Trophoblast cell (in vitro differentiated cells and primary cell): ENCODE measurements around the gene COL5A3.

Experiments used
- DNase-seq, 2 donors: peaks; one replicate each; pipeline ENCODE4 v3.0.0-alpha.2; 2016
- H2AFZ ChIP-seq: 2 replicates; pipeline ENCODE4 v1.6.1; 2013; ENCODE audit warnings: low read length, moderate library complexity, mild to moderate bottlenecking; ENCODE audit not compliant: insufficient read depth, poor library complexity
- H2AK5ac ChIP-seq: 2 replicates; pipeline ENCODE4 v1.6.1; 2013; ENCODE audit warnings: mild to moderate bottlenecking, low read length
- H2BK120ac ChIP-seq: 2 replicates; pipeline ENCODE4 v1.6.1; 2013; ENCODE audit warnings: low read length, mild to moderate bottlenecking, moderate library complexity; ENCODE audit not compliant: insufficient read depth, poor library complexity
- H2BK12ac ChIP-seq: 2 replicates; pipeline ENCODE4 v1.6.1; 2013; ENCODE audit warnings: mild to moderate bottlenecking, low read length, moderate library complexity
- H2BK5ac ChIP-seq: 2 replicates; pipeline ENCODE4 v1.6.1; 2013; ENCODE audit warnings: low read length, low read depth, moderate library complexity, mild to moderate bottlenecking; ENCODE audit not compliant: poor library complexity
- H3K14ac ChIP-seq: 2 replicates; pipeline ENCODE4 v1.6.1; 2013; ENCODE audit warnings: mild to moderate bottlenecking, low read length
- H3K18ac ChIP-seq: 2 replicates; pipeline ENCODE4 v1.6.1; 2013; ENCODE audit warnings: mild to moderate bottlenecking, low read length
- H3K23ac ChIP-seq: 2 replicates; pipeline ENCODE4 v1.6.1; 2013; ENCODE audit warnings: low read length
- H3K27ac ChIP-seq: 2 replicates; pipeline ENCODE4 v1.5.1; 2013; ENCODE audit warnings: low read depth, mild to moderate bottlenecking, inconsistent platforms, low read length, moderate library complexity
- H3K27me3 ChIP-seq: 2 replicates; pipeline ENCODE4 v1.6.1; 2013; ENCODE audit warnings: inconsistent platforms, mild to moderate bottlenecking, low read length, moderate library complexity; ENCODE audit not compliant: insufficient read depth
- H3K36me3 ChIP-seq, 2 experiments: 1 replicate in 1 of 2; 2 replicates in 1 of 2; pipeline ENCODE4 v1.6.1; 2013; ENCODE audit warnings: low read length in 2 of 2, mild to moderate bottlenecking in 2 of 2, moderate library complexity in 1 of 2; ENCODE audit not compliant: insufficient read depth in 2 of 2, control insufficient read depth in 1 of 2
- H3K4ac ChIP-seq: 2 replicates; pipeline ENCODE4 v1.6.1; 2013; ENCODE audit warnings: low read depth, mild to moderate bottlenecking, low read length, moderate library complexity
- H3K4me1 ChIP-seq, 2 experiments: 1 replicate in 1 of 2; 2 replicates in 1 of 2; pipeline ENCODE4 v1.6.1; 2013; ENCODE audit warnings: low read length in 2 of 2, mild to moderate bottlenecking in 2 of 2, moderate library complexity in 1 of 2; ENCODE audit not compliant: insufficient read depth in 2 of 2, control insufficient read depth in 1 of 2
- H3K4me2 ChIP-seq: 2 replicates; pipeline ENCODE4 v1.6.1; 2013; ENCODE audit warnings: inconsistent platforms, mild to moderate bottlenecking, low read length, moderate library complexity
- H3K4me3 ChIP-seq: 2 replicates; pipeline ENCODE4 v1.5.1; 2013; ENCODE audit warnings: mild to moderate bottlenecking, low read depth, low read length, inconsistent platforms
- H3K79me1 ChIP-seq: one replicate; pipeline ENCODE4 v1.6.1; 2013; ENCODE audit warnings: low read length
- H3K79me2 ChIP-seq: 2 replicates; pipeline ENCODE4 v1.6.1; 2013; ENCODE audit warnings: low read length, mild to moderate bottlenecking; ENCODE audit not compliant: control insufficient read depth, insufficient read depth, poor library complexity
- H3K9ac ChIP-seq: 2 replicates; pipeline ENCODE4 v1.6.1; 2013; ENCODE audit warnings: mild to moderate bottlenecking, low read length
- H3K9me3 ChIP-seq: 2 replicates; pipeline ENCODE4 v1.6.1; 2013; ENCODE audit warnings: low read depth, mild to moderate bottlenecking, control low read depth, inconsistent platforms, low read length; ENCODE audit not compliant: insufficient read depth
- H4K12ac ChIP-seq: 2 replicates; pipeline ENCODE4 v1.6.1; 2013; ENCODE audit warnings: low read depth, mild to moderate bottlenecking, low read length, moderate library complexity
- H4K8ac ChIP-seq: 2 replicates; pipeline ENCODE4 v1.6.1; 2013; ENCODE audit warnings: low read depth, mild to moderate bottlenecking, low read length, moderate library complexity
- H4K91ac ChIP-seq: one replicate; pipeline ENCODE4 v1.6.1; 2013; ENCODE audit warnings: low read depth, mild to moderate bottlenecking, low read length, moderate library complexity
- WGBS: extraction: QIAGEN DNeasy Blood & Tissue Kit; methylation state at CpG from one replicate; pipeline ENCODE4 v1.1.7; 2013; ENCODE audit warnings: missing lambda C conversion rate; ENCODE audit not compliant: insufficient read length, insufficient coverage; ENCODE audit errors: extremely low coverage; 5-methylcytosine and 5-hydroxymethylcytosine counted together

COL5A3 gene

GRCh38 chr19:10036601-10037071 is 26.3 kb upstream of the COL5A3 start:
- H3K4me3 ChIP-seq, result no peak overlapping the region
- no peak overlapping the region for H3K4ac ChIP-seq
- H4K12ac ChIP-seq, result no peak overlapping the region
- no peaks in the 10 kb centered on the region for H3K4me1 ChIP-seq
- H3K79me1 ChIP-seq, result no peaks in the 10 kb centered on the region
- H3K14ac ChIP-seq, result no peak overlapping the region
- WGBS, result no CpG with 5 or more reads among the region's 5 CpGs
- H2BK120ac ChIP-seq, result no peak overlapping the region
- H3K9ac ChIP-seq, result no peak overlapping the region
- H2AFZ ChIP-seq, result no peak overlapping the region
- H3K27ac ChIP-seq, result no peak overlapping the region
- H3K27me3 ChIP-seq, result no peaks in the 10 kb centered on the region
- no peak for DNase-seq
- H2BK12ac ChIP-seq, result no peak overlapping the region
- H3K36me3 ChIP-seq, result no peaks in the 10 kb centered on the region
- peaks cover 11% of the 10 kb centered on the region for H3K9me3 ChIP-seq
- no peaks in the 10 kb centered on the region for H3K79me2 ChIP-seq
- no peak overlapping the region for H3K18ac ChIP-seq
- H2BK5ac ChIP-seq, result no peak overlapping the region
- no peak overlapping the region for H2AK5ac ChIP-seq
- no peak overlapping the region for H4K8ac ChIP-seq
- no peak overlapping the region for H4K91ac ChIP-seq
- H3K4me2 ChIP-seq, result no peak overlapping the region
- no peak overlapping the region for H3K23ac ChIP-seq

DNA sequence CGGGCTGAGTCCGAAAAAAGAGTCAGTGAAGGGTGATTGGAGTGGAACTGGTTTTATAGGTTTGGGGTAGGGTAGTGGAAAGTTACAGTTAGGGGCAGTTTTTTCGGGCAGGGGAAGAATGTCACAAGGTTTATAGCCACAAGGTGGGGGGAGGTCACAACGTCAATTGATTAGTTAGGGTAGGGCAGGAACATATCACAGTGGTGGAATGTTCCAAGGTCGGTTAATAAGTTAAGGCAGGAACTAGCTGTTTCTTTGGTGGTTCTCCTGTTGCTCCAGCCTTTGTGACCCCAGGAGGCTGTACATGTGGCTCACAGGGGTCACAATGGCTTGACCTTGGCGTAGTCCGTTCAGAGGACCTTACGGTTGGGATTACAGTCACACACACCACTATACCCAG is 23.3 kb upstream of the COL5A3 start:
- H4K8ac ChIP-seq, result no peak overlapping the region

GRCh38 chr19:10027158-10027997 is 17.1 kb upstream of the COL5A3 start:
- no peaks in the 10 kb centered on the region for H3K79me2 ChIP-seq
- H3K14ac ChIP-seq, result no peak overlapping the region
- H3K4me1 ChIP-seq, result peaks cover 0 to 2% of the 10 kb centered on the region in 2 experiments
- H2AFZ ChIP-seq, result no peak overlapping the region
- no CpG with 5 or more reads among the region's 29 CpGs for WGBS
- H3K36me3 ChIP-seq, result no peaks in the 10 kb centered on the region
- H2BK120ac ChIP-seq, result no peak overlapping the region
- H3K18ac ChIP-seq, result no peak overlapping the region
- H3K27me3 ChIP-seq, result no peaks in the 10 kb centered on the region
- no peak overlapping the region for H2BK5ac ChIP-seq
- no peak overlapping the region for H4K8ac ChIP-seq
- H3K9ac ChIP-seq, result no peak overlapping the region
- no peak overlapping the region for H4K91ac ChIP-seq
- H3K23ac ChIP-seq, result no peak overlapping the region
- no peak overlapping the region for H3K4me3 ChIP-seq
- H3K79me1 ChIP-seq, result no peaks in the 10 kb centered on the region
- H3K27ac ChIP-seq, result no peak overlapping the region
- no peaks in the 10 kb centered on the region for H3K9me3 ChIP-seq
- H2AK5ac ChIP-seq, result no peak overlapping the region
- H3K4me2 ChIP-seq, result peak overlapping the region; percentile 63
- H4K12ac ChIP-seq, result no peak overlapping the region
- H3K4ac ChIP-seq, result no peak overlapping the region
- no peak overlapping the region for H2BK12ac ChIP-seq
- peak; percentile 79 to 87 for DNase-seq

More for the DNA sequence above, 23.3 kb upstream of the COL5A3 start:
- Histone ChIP-seq H3K27ac (no peak overlapping the region), H2AK5ac (no peak overlapping the region), H3K9me3 (peaks cover 2% of the 10 kb centered on the region), H3K27me3 (no peaks in the 10 kb centered on the region), H3K4me2 (no peak overlapping the region), H2AFZ (no peak overlapping the region), H2BK12ac (no peak overlapping the region), H3K36me3 (no peaks in the 10 kb centered on the region), H3K18ac (no peak overlapping the region), H2BK5ac (no peak overlapping the region), H4K91ac (no peak overlapping the region), H3K79me1 (no peaks in the 10 kb centered on the region), H4K12ac (no peak overlapping the region), H3K4ac (no peak overlapping the region), H2BK120ac (no peak overlapping the region), H3K79me2 (no peaks in the 10 kb centered on the region), H3K4me1 (no peaks in the 10 kb centered on the region), H3K4me3 (no peak overlapping the region), H3K14ac (no peak overlapping the region), H3K9ac (no peak overlapping the region), H3K23ac (no peak overlapping the region)
- no peak for DNase-seq
- 100% methylated on average over 1 of the region's 8 CpGs for WGBS

- H3K4me3 ChIP-seq, result no peak overlapping the region
- no peak overlapping the region for H4K8ac ChIP-seq
- H3K9ac ChIP-seq, result no peak overlapping the region
- no peak overlapping the region for H3K27ac ChIP-seq
- no peaks in the 10 kb centered on the region for H3K9me3 ChIP-seq
- no peak overlapping the region for H2AK5ac ChIP-seq
- no peak overlapping the region for H3K18ac ChIP-seq
- no peak overlapping the region for H2AFZ ChIP-seq
- no peak overlapping the region for H3K23ac ChIP-seq
- H3K36me3 ChIP-seq, result no peaks in the 10 kb centered on the region
- no peak overlapping the region for H3K4me2 ChIP-seq
- DNase-seq, result no peak
- H2BK5ac ChIP-seq, result no peak overlapping the region
- H2BK120ac ChIP-seq, result no peak overlapping the region
- no peak overlapping the region for H3K4ac ChIP-seq
- no peak overlapping the region for H4K91ac ChIP-seq
- H3K27me3 ChIP-seq, result no peaks in the 10 kb centered on the region
- H3K79me1 ChIP-seq, result no peaks in the 10 kb centered on the region
- no peak overlapping the region for H3K14ac ChIP-seq
- H4K12ac ChIP-seq, result no peak overlapping the region
- H3K79me2 ChIP-seq, result no peaks in the 10 kb centered on the region
- WGBS, result no CpG with 5 or more reads among the region's 3 CpGs
- H3K4me1 ChIP-seq, result peaks cover 0 to 2% of the 10 kb centered on the region in 2 experiments
- H2BK12ac ChIP-seq, result no peak overlapping the region
Measured at GRCh38 chr19:10026744-10027143, 16.4 kb upstream of the COL5A3 start.
